ENCODE data around the gene PNKP.

PNKP gene

DNA sequence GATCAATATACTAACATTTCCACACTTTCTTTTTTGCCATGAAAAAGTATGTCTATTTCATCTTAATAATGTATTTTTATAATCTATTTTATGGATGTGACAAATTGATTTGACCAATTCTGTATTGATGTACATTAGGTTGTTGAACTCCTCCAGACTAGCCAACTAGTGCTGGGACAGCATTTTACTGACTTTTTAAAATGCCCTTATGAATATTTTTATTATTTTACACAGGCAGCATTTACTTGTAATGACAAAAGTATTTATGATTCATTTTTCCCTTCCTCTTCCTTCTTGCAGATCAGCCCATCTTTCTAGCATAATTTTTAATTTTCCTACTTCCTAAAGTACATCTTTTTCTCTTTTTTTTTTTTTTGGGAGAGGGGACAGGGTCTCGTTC, 53.4 kb downstream of the PNKP start:
- no peak for DNase-seq

- DNase-seq: peak; percentile 99
Measured at GRCh38 chr19:49812997-49813861, 54.1 kb downstream of the PNKP start, which contains the start of gene FUZ. TSS of gene FUZ (minus strand) at chr19:49813292. CDS start at chr19:49813106, 186 bp downstream.

GRCh38 chr19:49812452-49812996, 54.9 kb downstream of the PNKP start:
- DNase-seq: no peak

GRCh38 chr19:49811328-49811727, 56.0 kb downstream of the PNKP start:
- no peak for DNase-seq

Measured in fibroblast of skin of right quadriceps (primary cell).